ENCODE measurements around the gene SESTD1. TPM values are rescaled to one million over a fixed set of nuclear protein-coding genes. Genes with fewer than 3 reads are reported as not detected.
"Not testable (repeated sequence)": the region's sequence is repeated elsewhere in the genome, so short reads cannot be mapped to it uniquely, and the experiment has no call there.

The SESTD1 gene
- total RNA-seq, 1 donor from 2014 or later, result 19.4 TPM

DNA sequence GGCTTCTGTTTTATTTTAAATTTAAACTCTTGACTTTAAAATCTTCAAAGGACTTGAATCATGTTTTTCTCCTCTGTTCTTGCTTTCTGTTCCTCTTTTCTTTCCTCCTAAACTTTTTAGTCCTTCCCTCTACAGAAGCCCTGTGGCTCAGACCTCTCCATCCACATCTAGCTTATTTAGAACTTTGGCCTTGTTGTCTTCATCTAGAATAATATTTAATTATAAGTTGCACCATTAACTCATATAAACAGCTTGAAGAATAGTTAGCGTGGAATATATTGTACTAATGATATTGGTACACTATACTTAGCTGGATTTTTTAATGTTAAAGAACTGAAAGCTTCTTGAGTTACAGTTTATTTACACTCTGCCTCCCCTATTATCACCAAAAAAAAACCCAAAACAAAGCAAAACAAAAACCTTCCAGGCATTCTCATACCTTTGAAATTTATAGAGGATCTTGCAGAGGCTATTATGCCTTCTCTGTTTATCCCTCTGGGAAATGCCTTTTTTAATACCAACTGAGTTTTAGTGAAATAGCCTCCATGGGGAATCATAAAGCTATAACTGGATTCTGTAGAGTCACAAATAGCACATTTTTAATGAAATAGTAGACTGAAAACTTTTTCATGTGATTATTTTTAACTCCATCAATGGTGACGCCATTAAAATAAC is 205.5 kb downstream of the SESTD1 start:
- H3K27me3 ChIP-seq (ENCODE audit: insufficient read depth, low read length), result no peaks in the 10 kb centered on the region
- H3K9ac ChIP-seq (ENCODE audit: low read length), result no peak overlapping the region
- Mint-ChIP-seq H3K36me3 (ENCODE audit: low read depth, unreplicated experiment) (no peaks in the 10 kb centered on the region), H3K9me3 (ENCODE audit: unreplicated experiment) (peaks cover 2% of the 10 kb centered on the region), H3K4me3 (ENCODE audit: unreplicated experiment) (no peak overlapping the region), H3K27ac (ENCODE audit: unreplicated experiment) (no peak overlapping the region), H3K4me1 (ENCODE audit: low read depth, unreplicated experiment) (peaks cover 16% of the 10 kb centered on the region), H3K27me3 (ENCODE audit: low read depth, unreplicated experiment) (no peaks in the 10 kb centered on the region)
- H4K20me1 ChIP-seq (ENCODE audit: insufficient read depth, low read length), result no peaks in the 10 kb centered on the region
- TF ChIP-seq, protein P1, sequence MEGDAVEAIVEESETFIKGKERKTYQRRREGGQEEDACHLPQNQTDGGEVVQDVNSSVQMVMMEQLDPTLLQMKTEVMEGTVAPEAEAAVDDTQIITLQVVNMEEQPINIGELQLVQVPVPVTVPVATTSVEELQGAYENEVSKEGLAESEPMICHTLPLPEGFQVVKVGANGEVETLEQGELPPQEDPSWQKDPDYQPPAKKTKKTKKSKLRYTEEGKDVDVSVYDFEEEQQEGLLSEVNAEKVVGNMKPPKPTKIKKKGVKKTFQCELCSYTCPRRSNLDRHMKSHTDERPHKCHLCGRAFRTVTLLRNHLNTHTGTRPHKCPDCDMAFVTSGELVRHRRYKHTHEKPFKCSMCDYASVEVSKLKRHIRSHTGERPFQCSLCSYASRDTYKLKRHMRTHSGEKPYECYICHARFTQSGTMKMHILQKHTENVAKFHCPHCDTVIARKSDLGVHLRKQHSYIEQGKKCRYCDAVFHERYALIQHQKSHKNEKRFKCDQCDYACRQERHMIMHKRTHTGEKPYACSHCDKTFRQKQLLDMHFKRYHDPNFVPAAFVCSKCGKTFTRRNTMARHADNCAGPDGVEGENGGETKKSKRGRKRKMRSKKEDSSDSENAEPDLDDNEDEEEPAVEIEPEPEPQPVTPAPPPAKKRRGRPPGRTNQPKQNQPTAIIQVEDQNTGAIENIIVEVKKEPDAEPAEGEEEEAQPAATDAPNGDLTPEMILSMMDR (IDR thresholded peaks at IDR 0.05; ENCODE audit: insufficient read depth, low read depth, low read length), result no peak
- no peak for TF ChIP-seq EZH2 (IDR thresholded peaks at IDR 0.05; ENCODE audit: insufficient read depth, low read length)
- no peaks in the 10 kb centered on the region for H3K36me3 ChIP-seq (ENCODE audit: insufficient read depth, low read length)
- no peak overlapping the region for H3K4me2 ChIP-seq (ENCODE audit: low read length)
- no peaks in the 10 kb centered on the region for H3K9me3 ChIP-seq (ENCODE audit: insufficient read depth, low read depth, low read length)
- no peak overlapping the region for H2AFZ ChIP-seq (ENCODE audit: low read depth, low read length)
- H3K27ac ChIP-seq (ENCODE audit: low read depth, low read length), result no peak overlapping the region
- H3K79me2 ChIP-seq (ENCODE audit: insufficient read depth, low read length), result no peaks in the 10 kb centered on the region
- no peak for DNase-seq (ENCODE audit: low read depth)
- no peak for FAIRE-seq
- H3K4me1 ChIP-seq (ENCODE audit: insufficient read depth, low read length), result no peaks in the 10 kb centered on the region
- H3K4me3 ChIP-seq (ENCODE audit: insufficient read depth, low read depth, low read length), result no peak overlapping the region

DNA sequence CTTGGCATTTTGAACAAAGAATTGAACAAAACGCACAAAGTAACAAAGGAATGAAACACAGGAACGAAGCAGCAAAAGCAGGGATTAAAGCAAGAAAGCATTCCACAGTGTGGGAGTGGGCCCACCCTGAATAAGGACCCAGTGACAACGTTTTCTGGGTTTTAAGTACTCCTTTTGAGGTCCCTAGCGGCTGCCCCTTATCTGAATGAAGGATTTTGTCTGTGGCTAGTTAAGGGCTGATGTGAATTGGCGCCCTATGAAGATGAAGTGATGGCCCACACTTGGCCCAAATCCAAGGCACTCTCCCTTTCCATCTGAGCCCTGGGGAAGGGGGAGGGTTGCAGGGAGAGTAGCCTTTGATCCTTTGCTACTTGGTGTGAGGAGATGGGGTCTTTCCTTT is 206.9 kb downstream of the SESTD1 start:
- Histone ChIP-seq H3K9ac (ENCODE audit: low read length) (no peak overlapping the region), H4K20me1 (ENCODE audit: insufficient read depth, low read length) (no peaks in the 10 kb centered on the region), H2AFZ (ENCODE audit: low read depth, low read length) (no peak overlapping the region), H3K79me2 (ENCODE audit: insufficient read depth, low read length) (no peaks in the 10 kb centered on the region), H3K27ac (ENCODE audit: low read depth, low read length) (no peak overlapping the region), H3K27me3 (ENCODE audit: insufficient read depth, low read length) (no peaks in the 10 kb centered on the region), H3K4me2 (ENCODE audit: low read length) (no peak overlapping the region), H3K36me3 (ENCODE audit: insufficient read depth, low read length) (no peaks in the 10 kb centered on the region), H3K4me3 (ENCODE audit: insufficient read depth, low read depth, low read length) (no peak overlapping the region), H3K4me1 (ENCODE audit: insufficient read depth, low read length) (no peaks in the 10 kb centered on the region), H3K9me3 (ENCODE audit: insufficient read depth, low read depth, low read length) (no peaks in the 10 kb centered on the region)
- no peak for TF ChIP-seq EZH2 (IDR thresholded peaks at IDR 0.05; ENCODE audit: insufficient read depth, low read length)
- TF ChIP-seq, protein P1 (IDR thresholded peaks at IDR 0.05; ENCODE audit: insufficient read depth, low read depth, low read length), result no peak
- Mint-ChIP-seq H3K4me1 (ENCODE audit: low read depth, unreplicated experiment) (peaks cover 16% of the 10 kb centered on the region), H3K9me3 (ENCODE audit: unreplicated experiment) (peaks cover 2% of the 10 kb centered on the region), H3K27ac (ENCODE audit: unreplicated experiment) (peak overlapping the region; percentile 19), H3K27me3 (ENCODE audit: low read depth, unreplicated experiment) (no peaks in the 10 kb centered on the region), H3K36me3 (ENCODE audit: low read depth, unreplicated experiment) (no peaks in the 10 kb centered on the region), H3K4me3 (ENCODE audit: unreplicated experiment) (no peak overlapping the region)
- DNase-seq (ENCODE audit: low read depth) (no peak), FAIRE-seq (no peak)

DNA sequence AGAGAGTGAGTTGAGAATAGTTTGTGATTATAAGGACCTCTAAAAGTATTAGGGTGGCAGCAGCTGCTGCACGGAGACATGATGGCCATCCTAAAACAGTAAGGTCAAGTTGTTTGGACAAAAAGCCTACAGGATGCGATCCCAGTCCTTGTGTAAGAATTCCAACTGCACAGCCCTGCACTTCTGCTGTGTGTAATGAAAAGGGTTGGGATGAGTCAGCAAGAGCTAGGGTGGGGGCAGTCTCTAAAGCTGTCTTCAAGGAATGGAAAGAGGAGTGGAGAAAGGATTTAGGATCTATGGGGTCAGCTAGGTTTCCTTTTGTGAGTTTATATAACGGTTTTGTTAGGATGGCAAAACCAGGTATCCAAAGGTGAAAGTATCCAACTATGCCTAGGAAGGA is 211.1 kb downstream of the SESTD1 start:
- DNase-seq (ENCODE audit: low read depth); H3K9me3 ChIP-seq (ENCODE audit: insufficient read depth, low read depth, low read length); FAIRE-seq; H3K4me3 Mint-ChIP-seq (ENCODE audit: unreplicated experiment); H3K9ac ChIP-seq (ENCODE audit: low read length); H3K9me3 Mint-ChIP-seq (ENCODE audit: unreplicated experiment); H3K36me3 Mint-ChIP-seq (ENCODE audit: low read depth, unreplicated experiment); H3K4me3 ChIP-seq (ENCODE audit: insufficient read depth, low read depth, low read length); H3K27me3 Mint-ChIP-seq (ENCODE audit: low read depth, unreplicated experiment); H3K36me3 ChIP-seq (ENCODE audit: insufficient read depth, low read length); H3K79me2 ChIP-seq (ENCODE audit: insufficient read depth, low read length); H4K20me1 ChIP-seq (ENCODE audit: insufficient read depth, low read length); H3K27me3 ChIP-seq (ENCODE audit: insufficient read depth, low read length); H2AFZ ChIP-seq (ENCODE audit: low read depth, low read length); H3K27ac ChIP-seq (ENCODE audit: low read depth, low read length); H3K4me1 ChIP-seq (ENCODE audit: insufficient read depth, low read length); H3K27ac Mint-ChIP-seq (ENCODE audit: unreplicated experiment); H3K4me2 ChIP-seq (ENCODE audit: low read length): not testable (repeated sequence)
- peaks cover 15% of the 10 kb centered on the region for H3K4me1 Mint-ChIP-seq (ENCODE audit: low read depth, unreplicated experiment)

Other genes starting within 250 kb of the SESTD1 start
- 0.18 TPM in 1 of 2 replicates, not detected in the other for gene CCDC141, start 214.7 kb downstream of the SESTD1 start, total RNA-seq